ENCODE measurements around the gene NEK8. TPM values are rescaled to one million over a fixed set of nuclear protein-coding genes. Genes with fewer than 3 reads are reported as not detected.

The NEK8 gene
- polyA plus RNA-seq: 1 to 10 TPM; 2.6 to 5.3 TPM

DNA sequence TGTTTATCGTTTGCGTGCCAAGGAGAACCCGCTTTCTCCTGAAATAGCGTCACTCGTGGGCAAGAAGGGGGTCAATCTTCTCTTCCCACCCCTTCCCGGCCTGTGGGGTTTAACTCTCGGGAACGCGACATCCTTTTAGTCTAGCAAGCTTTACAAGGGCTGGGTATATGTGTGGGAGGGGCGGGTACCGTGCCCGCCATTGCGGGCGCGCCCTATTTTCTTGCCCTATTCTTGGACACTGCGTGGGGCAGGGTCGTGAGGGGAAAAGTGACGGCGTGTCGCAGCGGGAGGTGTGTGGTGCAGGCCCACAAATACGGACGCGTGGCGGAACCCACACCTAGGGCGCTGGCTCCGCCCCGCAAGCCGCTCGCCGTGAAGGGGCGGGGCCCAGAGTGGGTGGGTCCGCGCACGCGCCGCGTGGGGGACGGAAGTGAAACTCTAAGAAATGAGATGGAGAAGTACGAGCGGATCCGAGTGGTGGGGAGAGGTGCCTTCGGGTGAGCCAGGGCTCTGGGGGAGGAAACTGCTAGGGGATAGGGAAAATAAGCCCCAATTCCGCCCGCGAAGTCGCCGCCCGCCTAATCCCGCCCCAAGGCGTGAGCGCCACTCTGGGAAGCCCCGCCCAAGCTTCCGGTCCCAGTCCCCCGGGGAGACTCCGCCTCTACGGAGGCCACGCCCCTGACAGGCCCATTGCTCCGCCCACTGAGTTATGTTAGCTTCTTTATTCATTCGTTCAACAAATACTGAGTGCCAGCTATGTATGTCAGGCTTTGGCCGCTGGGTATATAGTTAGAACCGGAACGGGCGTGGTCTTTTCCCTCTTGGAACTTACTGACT lies at the start of gene NEK8:
Gene NEK8 (plus strand): TSS at position 425 of the 837 bp plus-strand sequence. CDS start 26 bp downstream, at position 451.
- H3K4me3 ChIP-seq (ENCODE audit: low read depth in 1 of 2, low read length in 2 of 2): peak within 1 kb of the TSS; percentile 75 to 80
- no peaks in the 10 kb centered on the region for H3K27me3 ChIP-seq (ENCODE audit: control insufficient read depth in 1 of 2, insufficient read depth in 2 of 2, low read length in 2 of 2)
- H3K27ac ChIP-seq (ENCODE audit: low read depth in 2 of 2, low read length in 1 of 2): peak within 1 kb of the TSS; percentile 99 to 100
- WGBS, 2 donors: 0% methylated on average over 58 to 64 of the region's 64 CpGs
- no peaks in the 10 kb centered on the region for H3K9me3 ChIP-seq (ENCODE audit: control insufficient read depth in 2 of 2, insufficient read depth in 1 of 2, low read depth in 1 of 2, low read length in 1 of 2)
- peaks cover 0 to 11% of the 10 kb centered on the region in 2 donors for H3K4me1 ChIP-seq (ENCODE audit: control insufficient read depth in 2 of 2, insufficient read depth in 2 of 2, low read length in 1 of 2)
- H3K36me3 ChIP-seq (ENCODE audit: control insufficient read depth in 2 of 2, insufficient read depth in 2 of 2, low read length in 1 of 2): peaks cover 0 to 6% of the 10 kb centered on the region in 2 donors

- Histone ChIP-seq H3K36me3 (ENCODE audit: control insufficient read depth in 2 of 2, insufficient read depth in 2 of 2, low read length in 1 of 2) (peaks cover 45 to 56% of the 10 kb centered on the region in 2 donors), H3K27ac (ENCODE audit: low read depth in 2 of 2, low read length in 1 of 2) (no peak overlapping the region), H3K4me3 (ENCODE audit: low read depth in 1 of 2, low read length in 2 of 2) (no peak overlapping the region), H3K27me3 (ENCODE audit: control insufficient read depth in 1 of 2, insufficient read depth in 2 of 2, low read length in 2 of 2) (no peaks in the 10 kb centered on the region), H3K9me3 (ENCODE audit: control insufficient read depth in 2 of 2, insufficient read depth in 1 of 2, low read depth in 1 of 2, low read length in 1 of 2) (no peaks in the 10 kb centered on the region), H3K4me1 (ENCODE audit: control insufficient read depth in 2 of 2, insufficient read depth in 2 of 2, low read length in 1 of 2) (peaks cover 2% of the 10 kb centered on the region in 2 donors)
- WGBS, 2 donors: 87 to 89% methylated on average over 11 of the region's 11 CpGs
Measured at GRCh38 chr17:28682655-28683054, 45.9 kb upstream of the NEK8 start.

- WGBS, 2 donors: 51 to 55% methylated on average over 3 of the region's 3 CpGs
- no peak overlapping the region for H3K4me3 ChIP-seq (ENCODE audit: low read depth in 1 of 2, low read length in 2 of 2)
- H3K36me3 ChIP-seq (ENCODE audit: control insufficient read depth in 2 of 2, insufficient read depth in 2 of 2, low read length in 1 of 2): peaks cover 54 to 55% of the 10 kb centered on the region in 2 donors
- H3K27me3 ChIP-seq (ENCODE audit: control insufficient read depth in 1 of 2, insufficient read depth in 2 of 2, low read length in 2 of 2): no peaks in the 10 kb centered on the region
- no peaks in the 10 kb centered on the region for H3K9me3 ChIP-seq (ENCODE audit: control insufficient read depth in 2 of 2, insufficient read depth in 1 of 2, low read depth in 1 of 2, low read length in 1 of 2)
- H3K4me1 ChIP-seq (ENCODE audit: control insufficient read depth in 2 of 2, insufficient read depth in 2 of 2, low read length in 1 of 2): peaks cover 2% of the 10 kb centered on the region in 2 donors
- H3K27ac ChIP-seq (ENCODE audit: low read depth in 2 of 2, low read length in 1 of 2): no peak overlapping the region
Measured at GRCh38 chr17:28684963-28685362, 43.6 kb upstream of the NEK8 start.

DNA sequence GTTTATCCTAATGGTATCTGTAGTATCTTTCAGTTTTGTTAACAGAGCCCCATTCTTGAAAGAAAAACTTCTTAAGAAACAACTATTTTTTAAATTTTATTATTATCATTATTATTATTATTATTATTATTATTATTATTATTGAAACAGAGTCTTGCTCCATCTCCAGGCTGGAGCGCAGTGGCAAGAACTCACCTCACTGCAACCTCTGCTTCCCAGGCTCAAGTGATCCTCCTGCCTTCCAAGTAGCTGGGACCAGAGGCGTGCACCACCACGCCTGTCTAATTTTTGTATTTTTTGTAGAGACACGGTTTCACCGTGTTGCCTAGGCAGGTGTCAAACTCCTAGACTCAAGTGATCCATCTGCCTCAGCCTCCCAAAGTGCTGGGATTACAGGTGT lies 43.2 kb upstream of the NEK8 start:
- WGBS, 2 donors: 87 to 94% methylated on average over 5 of the region's 5 CpGs
- Histone ChIP-seq H3K27ac (ENCODE audit: low read depth in 2 of 2, low read length in 1 of 2) (no peak overlapping the region), H3K27me3 (ENCODE audit: control insufficient read depth in 1 of 2, insufficient read depth in 2 of 2, low read length in 2 of 2) (no peaks in the 10 kb centered on the region), H3K4me1 (ENCODE audit: control insufficient read depth in 2 of 2, insufficient read depth in 2 of 2, low read length in 1 of 2) (peaks cover 2% of the 10 kb centered on the region in 2 donors), H3K36me3 (ENCODE audit: control insufficient read depth in 2 of 2, insufficient read depth in 2 of 2, low read length in 1 of 2) (peaks cover 55 to 57% of the 10 kb centered on the region in 2 donors), H3K9me3 (ENCODE audit: control insufficient read depth in 2 of 2, insufficient read depth in 1 of 2, low read depth in 1 of 2, low read length in 1 of 2) (no peaks in the 10 kb centered on the region), H3K4me3 (ENCODE audit: low read depth in 1 of 2, low read length in 2 of 2) (no peak overlapping the region)

- Histone ChIP-seq H3K27ac (ENCODE audit: low read depth in 2 of 2, low read length in 1 of 2) (no peak overlapping the region), H3K36me3 (ENCODE audit: control insufficient read depth in 2 of 2, insufficient read depth in 2 of 2, low read length in 1 of 2) (peaks cover 57 to 59% of the 10 kb centered on the region in 2 donors), H3K4me3 (ENCODE audit: low read depth in 1 of 2, low read length in 2 of 2) (no peak overlapping the region), H3K9me3 (ENCODE audit: control insufficient read depth in 2 of 2, insufficient read depth in 1 of 2, low read depth in 1 of 2, low read length in 1 of 2) (no peaks in the 10 kb centered on the region), H3K27me3 (ENCODE audit: control insufficient read depth in 1 of 2, insufficient read depth in 2 of 2, low read length in 2 of 2) (no peaks in the 10 kb centered on the region), H3K4me1 (ENCODE audit: control insufficient read depth in 2 of 2, insufficient read depth in 2 of 2, low read length in 1 of 2) (peaks cover 2% of the 10 kb centered on the region in 2 donors)
- 76 to 80% methylated on average over 4 of the region's 4 CpGs for WGBS, 2 donors
Measured at GRCh38 chr17:28686296-28686695, 42.3 kb upstream of the NEK8 start.

DNA sequence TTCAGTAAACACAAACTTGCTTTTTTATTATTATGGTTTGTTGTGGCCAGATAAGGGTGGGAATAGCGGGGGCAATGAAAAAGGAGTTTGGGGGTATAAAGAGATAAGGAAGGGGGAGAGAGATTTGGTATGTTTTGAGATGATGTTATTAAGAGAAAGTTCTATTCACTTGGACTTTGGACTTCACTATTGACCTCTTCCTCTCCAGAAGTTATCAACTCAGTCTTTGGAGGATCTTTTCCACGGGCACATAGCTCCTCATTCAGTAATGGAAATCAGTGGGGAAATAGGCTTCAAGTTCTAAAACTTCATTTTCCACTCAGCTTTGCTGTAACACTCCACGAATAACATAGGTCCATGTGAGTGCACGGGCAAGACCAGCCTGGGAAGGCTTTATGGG lies 40.1 kb upstream of the NEK8 start:
- Histone ChIP-seq H3K4me3 (ENCODE audit: low read depth in 1 of 2, low read length in 2 of 2) (no peak overlapping the region), H3K27ac (ENCODE audit: low read depth in 2 of 2, low read length in 1 of 2) (no peak overlapping the region), H3K9me3 (ENCODE audit: control insufficient read depth in 2 of 2, insufficient read depth in 1 of 2, low read depth in 1 of 2, low read length in 1 of 2) (no peaks in the 10 kb centered on the region), H3K36me3 (ENCODE audit: control insufficient read depth in 2 of 2, insufficient read depth in 2 of 2, low read length in 1 of 2) (peaks cover 38 to 44% of the 10 kb centered on the region in 2 donors), H3K27me3 (ENCODE audit: control insufficient read depth in 1 of 2, insufficient read depth in 2 of 2, low read length in 2 of 2) (no peaks in the 10 kb centered on the region), H3K4me1 (ENCODE audit: control insufficient read depth in 2 of 2, insufficient read depth in 2 of 2, low read length in 1 of 2) (peaks cover 2% of the 10 kb centered on the region in 2 donors)
- 93 to 96% methylated on average over 4 of the region's 4 CpGs for WGBS, 2 donors

DNA sequence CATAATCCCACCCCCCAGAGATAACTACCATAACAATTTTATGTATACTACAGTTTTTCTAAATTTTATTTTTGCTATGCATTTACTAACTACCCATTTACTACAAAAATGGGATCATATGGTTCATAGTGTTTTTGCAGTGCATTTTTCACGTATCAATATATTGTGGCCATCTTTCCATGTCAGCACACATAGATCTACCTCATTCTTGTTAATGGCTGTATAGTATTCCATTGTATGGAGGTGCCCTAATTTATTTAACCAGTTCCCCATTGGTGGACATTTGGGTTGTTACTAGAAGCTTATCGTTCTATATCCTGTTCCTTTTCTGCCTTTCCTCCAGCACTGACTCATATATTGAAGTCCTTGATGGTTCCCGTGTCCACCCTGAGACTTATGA lies 39.6 kb upstream of the NEK8 start:
- H3K27me3 ChIP-seq (ENCODE audit: control insufficient read depth in 1 of 2, insufficient read depth in 2 of 2, low read length in 2 of 2): no peaks in the 10 kb centered on the region
- H3K4me1 ChIP-seq (ENCODE audit: control insufficient read depth in 2 of 2, insufficient read depth in 2 of 2, low read length in 1 of 2): peaks cover 2% of the 10 kb centered on the region in 2 donors
- H3K4me3 ChIP-seq (ENCODE audit: low read depth in 1 of 2, low read length in 2 of 2): no peak overlapping the region
- no peaks in the 10 kb centered on the region for H3K9me3 ChIP-seq (ENCODE audit: control insufficient read depth in 2 of 2, insufficient read depth in 1 of 2, low read depth in 1 of 2, low read length in 1 of 2)
- 99% methylated on average over 3 of the region's 3 CpGs for WGBS, 2 donors
- H3K27ac ChIP-seq (ENCODE audit: low read depth in 2 of 2, low read length in 1 of 2): no peak overlapping the region
- peaks cover 35 to 48% of the 10 kb centered on the region in 2 donors for H3K36me3 ChIP-seq (ENCODE audit: control insufficient read depth in 2 of 2, insufficient read depth in 2 of 2, low read length in 1 of 2)

GRCh38 chr17:28693869-28694268 lies 34.7 kb upstream of the NEK8 start:
- H3K27me3 ChIP-seq (ENCODE audit: control insufficient read depth in 1 of 2, insufficient read depth in 2 of 2, low read length in 2 of 2): no peaks in the 10 kb centered on the region
- no peaks in the 10 kb centered on the region for H3K9me3 ChIP-seq (ENCODE audit: control insufficient read depth in 2 of 2, insufficient read depth in 1 of 2, low read depth in 1 of 2, low read length in 1 of 2)
- H3K36me3 ChIP-seq (ENCODE audit: control insufficient read depth in 2 of 2, insufficient read depth in 2 of 2, low read length in 1 of 2): peaks cover 40 to 65% of the 10 kb centered on the region in 2 donors
- WGBS, 2 donors: 94% methylated on average over 1 of the region's 1 CpG
- H3K27ac ChIP-seq (ENCODE audit: low read depth in 2 of 2, low read length in 1 of 2): no peak overlapping the region
- no peak overlapping the region for H3K4me3 ChIP-seq (ENCODE audit: low read depth in 1 of 2, low read length in 2 of 2)
- H3K4me1 ChIP-seq (ENCODE audit: control insufficient read depth in 2 of 2, insufficient read depth in 2 of 2, low read length in 1 of 2): no peaks in the 10 kb centered on the region

- Histone ChIP-seq H3K9me3 (ENCODE audit: control insufficient read depth in 2 of 2, insufficient read depth in 1 of 2, low read depth in 1 of 2, low read length in 1 of 2) (no peaks in the 10 kb centered on the region), H3K4me1 (ENCODE audit: control insufficient read depth in 2 of 2, insufficient read depth in 2 of 2, low read length in 1 of 2) (no peaks in the 10 kb centered on the region), H3K27ac (ENCODE audit: low read depth in 2 of 2, low read length in 1 of 2) (no peak overlapping the region), H3K27me3 (ENCODE audit: control insufficient read depth in 1 of 2, insufficient read depth in 2 of 2, low read length in 2 of 2) (no peaks in the 10 kb centered on the region), H3K36me3 (ENCODE audit: control insufficient read depth in 2 of 2, insufficient read depth in 2 of 2, low read length in 1 of 2) (peaks cover 67 to 93% of the 10 kb centered on the region in 2 donors), H3K4me3 (ENCODE audit: low read depth in 1 of 2, low read length in 2 of 2) (no peak overlapping the region)
- 79 to 90% methylated on average over 6 of the region's 6 CpGs for WGBS, 2 donors
Measured at GRCh38 chr17:28698253-28698941, 30.2 kb upstream of the NEK8 start.

Data from esophagus (tissue), 2 donors.